HFFc6 (cell line): Measurements from ENCODE around the gene TLN1. TPM values are rescaled to one million over a fixed set of nuclear protein-coding genes. Genes with fewer than 3 reads are reported as not detected.

Experiments
- DNase-seq: peaks from one replicate; pipeline ENCODE4 v3.0.0-alpha.2; 2018
- H3K27ac Mint-ChIP-seq: 2 replicates; pipeline ENCODE4 v1.8.0; 2020; ENCODE audit warnings: mild to moderate bottlenecking, mixed read lengths
- H3K27me3 Mint-ChIP-seq: 2 replicates; pipeline ENCODE4 v1.8.0; 2021; ENCODE audit warnings: mild to moderate bottlenecking, moderate library complexity, mixed read lengths; ENCODE audit not compliant: insufficient read depth
- H3K36me3 Mint-ChIP-seq: 2 replicates; pipeline ENCODE4 v1.8.0; 2021; ENCODE audit warnings: low read depth, mixed read lengths
- H3K4me1 Mint-ChIP-seq: 2 replicates; pipeline ENCODE4 v1.8.0; 2020; ENCODE audit warnings: low read depth, mixed read lengths
- H3K4me3 Mint-ChIP-seq: 2 replicates; pipeline ENCODE4 v1.8.0; 2020; ENCODE audit warnings: mild to moderate bottlenecking, moderate library complexity, mixed read lengths
- H3K9me3 Mint-ChIP-seq: 2 replicates; pipeline ENCODE4 v1.8.0; 2020; ENCODE audit warnings: mild to moderate bottlenecking, mixed read lengths
- CTCF ChIP-seq: fragments of 200-600 bp; sonication (generic); IDR thresholded peaks from 2 replicates; pipeline ENCODE4 v1.5.0; 2021; ENCODE audit warnings: antibody characterized with exemption, mild to moderate bottlenecking
- total RNA-seq, 6 experiments: library from RNA; stranded (reverse); fragmentation: NEBNext Ultra II Directional; extraction: Animal tissue kit (Norgen Biotek cat#: 25700); gene quantifications; 2 replicates in 1 of 6; 3 replicates in 5 of 6; pipeline ENCODE4 v1.2.3, GENCODE V29; 2021

The TLN1 gene
- total RNA-seq, 6 experiments from 2014 or later = 470 to 562 (median 491) TPM

GRCh38 chr9:35716230-35716629 lies 15.8 kb downstream of the TLN1 start:
- Mint-ChIP-seq H3K9me3 (no peaks in the 10 kb centered on the region), H3K4me3 (no peak overlapping the region), H3K36me3 (peaks cover 58% of the 10 kb centered on the region), H3K27ac (peak overlapping the region; percentile 57; the same call in 1 of the 2 replicates), H3K4me1 (peaks cover 25% of the 10 kb centered on the region), H3K27me3 (peaks cover 2% of the 10 kb centered on the region)
- TF ChIP-seq CTCF = no peak
- DNase-seq = peak; percentile 35

GRCh38 chr9:35714579-35715252 lies 17.3 kb downstream of the TLN1 start:
- H3K27me3 Mint-ChIP-seq = peaks cover 2% of the 10 kb centered on the region
- H3K4me3 Mint-ChIP-seq = no peak overlapping the region
- no peak for DNase-seq
- peaks cover 20% of the 10 kb centered on the region for H3K4me1 Mint-ChIP-seq
- TF ChIP-seq CTCF = no peak
- no peaks in the 10 kb centered on the region for H3K9me3 Mint-ChIP-seq
- H3K27ac Mint-ChIP-seq = peak overlapping the region; percentile 57
- peaks cover 65% of the 10 kb centered on the region for H3K36me3 Mint-ChIP-seq

- Mint-ChIP-seq H3K9me3 (no peaks in the 10 kb centered on the region), H3K4me1 (peaks cover 15% of the 10 kb centered on the region; the same call in 1 of the 2 replicates), H3K27me3 (no peaks in the 10 kb centered on the region; the same call in none of the 2 replicates), H3K27ac (peak overlapping the region; percentile 46), H3K4me3 (no peak overlapping the region), H3K36me3 (peaks cover 61% of the 10 kb centered on the region)
- no peak for DNase-seq
- no peak for TF ChIP-seq CTCF
Observed at GRCh38 chr9:35714123-35714522, 17.9 kb downstream of the TLN1 start.

- Mint-ChIP-seq H3K4me1 (peaks cover 15% of the 10 kb centered on the region; the same call in 1 of the 2 replicates), H3K36me3 (peaks cover 65% of the 10 kb centered on the region), H3K27me3 (no peaks in the 10 kb centered on the region; the same call in none of the 2 replicates), H3K9me3 (no peaks in the 10 kb centered on the region), H3K27ac (no peak overlapping the region; the same call in 1 of the 2 replicates), H3K4me3 (no peak overlapping the region)
- TF ChIP-seq CTCF = no peak
- no peak for DNase-seq
Observed at GRCh38 chr9:35713578-35713977, 18.4 kb downstream of the TLN1 start.

- DNase-seq = no peak
- no peaks in the 10 kb centered on the region; the same call in none of the 2 replicates for H3K27me3 Mint-ChIP-seq
- peaks cover 15% of the 10 kb centered on the region; the same call in 1 of the 2 replicates for H3K4me1 Mint-ChIP-seq
- peaks cover 65% of the 10 kb centered on the region for H3K36me3 Mint-ChIP-seq
- TF ChIP-seq CTCF = no peak
- no peak overlapping the region for H3K4me3 Mint-ChIP-seq
- H3K9me3 Mint-ChIP-seq = no peaks in the 10 kb centered on the region
- H3K27ac Mint-ChIP-seq = no peak overlapping the region
Observed at GRCh38 chr9:35712762-35713400, 19.1 kb downstream of the TLN1 start.
